COLO829 (cell line): ENCODE data around the gene NBEAL2.

ENCODE experiments used
- DNase-seq: peaks from one replicate; pipeline ENCODE4 v3.0.0; 2012; ENCODE audit warnings: low spot score

The NBEAL2 gene

DNA sequence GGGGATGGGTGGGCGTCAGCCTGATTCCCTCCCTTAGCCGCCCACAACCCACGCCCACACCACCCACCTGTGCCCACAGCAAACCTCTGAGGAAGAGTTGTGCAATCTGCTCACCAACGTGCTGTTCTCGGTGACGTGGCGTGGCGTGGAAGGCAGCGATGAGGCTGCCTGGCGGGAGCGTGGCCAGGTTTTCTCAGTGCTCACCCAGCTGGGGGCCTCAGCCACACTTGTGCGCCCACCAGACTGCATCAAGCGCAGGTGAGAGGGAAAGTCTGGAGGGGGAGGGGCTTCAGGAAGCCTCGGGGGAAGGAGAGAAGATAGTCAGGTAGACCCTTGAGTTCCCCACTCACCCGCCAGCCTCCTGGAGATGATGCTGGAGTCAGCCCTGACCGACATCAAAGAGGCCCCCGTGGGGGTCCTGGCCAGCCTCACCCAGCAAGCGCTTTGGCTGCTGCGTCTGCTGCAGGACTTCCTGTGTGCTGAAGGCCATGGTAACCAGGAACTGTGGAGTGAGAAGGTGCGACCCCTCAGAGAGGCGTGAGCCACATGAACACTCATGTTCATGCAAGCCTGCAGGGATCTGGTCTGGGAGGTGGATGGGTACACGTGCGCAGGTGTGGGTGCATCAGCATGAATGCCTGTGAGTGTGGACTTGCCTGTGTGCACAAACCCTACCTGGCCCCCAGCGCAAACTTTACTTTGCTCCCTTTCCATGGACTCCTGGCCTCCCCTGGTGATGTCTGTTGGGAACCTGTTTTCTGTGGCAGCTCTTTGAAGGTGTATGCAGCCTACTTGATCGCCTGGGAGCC is 21.7 kb downstream of the NBEAL2 start:
- no peak for DNase-seq

DNA sequence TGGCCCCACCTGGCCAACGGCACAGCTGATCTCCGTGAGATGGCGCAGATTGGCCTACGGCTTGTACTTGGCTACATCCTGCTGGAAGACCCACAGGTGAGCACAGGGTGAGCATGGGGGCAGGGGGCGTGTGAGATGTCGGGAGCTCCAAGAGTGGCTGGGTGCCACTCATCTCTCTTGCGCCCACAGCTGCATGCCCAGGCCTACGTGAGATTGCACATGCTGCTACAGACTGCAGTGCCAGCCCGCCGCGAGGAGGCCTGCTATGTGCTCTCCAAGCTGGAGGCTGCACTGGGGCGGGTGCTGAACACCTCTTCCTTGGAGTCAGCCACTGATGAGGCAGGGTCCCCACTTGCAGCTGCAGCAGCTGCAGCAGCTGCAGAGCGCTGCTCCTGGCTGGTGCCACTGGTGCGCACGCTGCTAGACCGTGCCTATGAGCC is 22.3 kb downstream of the NBEAL2 start:
- DNase-seq, result no peak

DNA sequence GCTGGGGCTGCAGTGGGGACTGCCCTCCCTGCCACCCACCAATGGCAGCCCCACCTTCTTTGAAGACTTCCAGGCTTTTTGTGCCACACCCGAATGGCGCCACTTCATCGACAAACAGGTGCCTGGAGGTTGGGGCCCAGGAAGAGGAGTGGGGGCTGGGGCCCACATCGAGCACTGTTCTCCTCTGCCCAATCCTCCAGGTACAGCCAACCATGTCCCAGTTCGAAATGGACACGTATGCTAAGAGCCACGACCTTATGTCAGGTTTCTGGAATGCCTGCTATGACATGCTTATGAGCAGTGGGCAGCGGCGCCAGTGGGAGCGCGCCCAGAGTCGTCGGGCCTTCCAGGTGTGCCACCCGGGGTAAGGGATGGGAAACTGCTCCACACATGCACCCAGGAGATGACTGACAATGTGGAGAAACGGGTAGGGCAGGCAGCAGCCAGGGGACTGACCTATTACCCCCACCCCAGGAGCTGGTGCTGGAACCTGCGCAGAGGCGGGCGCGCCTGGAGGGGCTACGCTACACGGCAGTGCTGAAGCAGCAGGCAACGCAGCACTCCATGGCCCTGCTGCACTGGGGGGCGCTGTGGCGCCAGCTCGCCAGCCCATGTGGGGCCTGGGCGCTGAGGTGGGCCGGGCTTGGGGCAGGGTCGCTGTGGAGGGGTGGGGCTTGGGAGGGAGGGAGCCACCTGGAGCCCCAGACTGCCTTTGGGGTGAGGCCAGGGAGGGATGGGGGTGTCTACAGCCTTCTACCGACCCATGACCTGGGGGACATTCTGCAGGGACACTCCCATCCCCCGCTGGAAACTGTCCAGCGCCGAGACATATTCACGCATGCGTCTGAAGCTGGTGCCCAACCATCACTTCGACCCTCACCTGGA is 22.9 kb downstream of the NBEAL2 start:
- DNase-seq, result no peak

DNA sequence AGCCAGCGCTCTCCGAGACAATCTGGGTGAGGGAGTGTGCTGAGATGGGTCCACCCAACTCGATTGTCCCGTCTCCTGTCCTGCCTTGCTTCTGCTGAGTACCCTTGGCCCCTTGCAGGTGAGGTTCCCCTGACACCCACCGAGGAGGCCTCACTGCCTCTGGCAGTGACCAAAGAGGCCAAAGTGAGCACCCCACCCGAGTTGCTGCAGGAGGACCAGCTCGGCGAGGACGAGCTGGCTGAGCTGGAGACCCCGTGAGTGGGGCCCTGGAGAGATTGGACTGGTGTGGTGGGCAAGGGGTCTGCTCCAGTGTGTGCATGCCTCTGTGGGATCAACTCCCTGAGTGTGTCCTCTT is 23.6 kb downstream of the NBEAL2 start:
- no peak for DNase-seq

DNA sequence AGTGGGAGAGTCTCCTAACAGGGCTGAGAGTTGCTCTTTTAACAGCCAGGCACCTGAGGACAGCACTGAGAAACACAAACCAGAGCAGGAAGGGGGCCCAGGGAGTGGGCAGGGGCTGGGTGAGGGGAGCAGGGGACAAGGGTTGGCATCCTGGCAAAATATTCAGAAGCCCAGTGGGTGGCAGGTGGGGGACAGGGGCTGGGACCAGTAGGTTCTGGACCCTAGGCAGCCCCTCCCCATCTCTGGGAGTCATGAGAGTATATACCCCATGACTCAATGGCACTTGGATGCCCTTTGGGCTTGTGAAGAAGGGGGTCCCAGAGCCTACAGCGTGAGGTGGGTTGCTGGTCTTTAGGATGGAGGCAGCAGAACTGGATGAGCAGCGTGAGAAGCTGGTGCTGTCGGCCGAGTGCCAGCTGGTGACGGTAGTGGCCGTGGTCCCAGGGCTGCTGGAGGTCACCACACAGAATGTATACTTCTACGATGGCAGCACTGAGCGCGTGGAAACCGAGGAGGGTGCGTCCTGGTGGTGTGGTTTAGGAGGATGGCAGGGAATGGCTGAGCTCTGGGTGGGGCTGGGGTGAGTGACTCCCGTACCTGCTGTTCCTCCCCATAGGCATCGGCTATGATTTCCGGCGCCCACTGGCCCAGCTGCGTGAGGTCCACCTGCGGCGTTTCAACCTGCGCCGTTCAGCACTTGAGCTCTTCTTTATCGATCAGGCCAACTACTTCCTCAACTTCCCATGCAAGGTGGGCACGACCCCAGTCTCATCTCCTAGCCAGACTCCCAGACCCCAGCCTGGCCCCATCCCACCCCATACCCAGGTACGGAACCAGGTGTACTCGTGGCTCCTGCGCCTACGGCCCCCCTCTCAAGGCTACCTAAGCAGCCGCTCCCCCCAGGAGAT is 24.2 kb downstream of the NBEAL2 start:
- no peak for DNase-seq

DNA sequence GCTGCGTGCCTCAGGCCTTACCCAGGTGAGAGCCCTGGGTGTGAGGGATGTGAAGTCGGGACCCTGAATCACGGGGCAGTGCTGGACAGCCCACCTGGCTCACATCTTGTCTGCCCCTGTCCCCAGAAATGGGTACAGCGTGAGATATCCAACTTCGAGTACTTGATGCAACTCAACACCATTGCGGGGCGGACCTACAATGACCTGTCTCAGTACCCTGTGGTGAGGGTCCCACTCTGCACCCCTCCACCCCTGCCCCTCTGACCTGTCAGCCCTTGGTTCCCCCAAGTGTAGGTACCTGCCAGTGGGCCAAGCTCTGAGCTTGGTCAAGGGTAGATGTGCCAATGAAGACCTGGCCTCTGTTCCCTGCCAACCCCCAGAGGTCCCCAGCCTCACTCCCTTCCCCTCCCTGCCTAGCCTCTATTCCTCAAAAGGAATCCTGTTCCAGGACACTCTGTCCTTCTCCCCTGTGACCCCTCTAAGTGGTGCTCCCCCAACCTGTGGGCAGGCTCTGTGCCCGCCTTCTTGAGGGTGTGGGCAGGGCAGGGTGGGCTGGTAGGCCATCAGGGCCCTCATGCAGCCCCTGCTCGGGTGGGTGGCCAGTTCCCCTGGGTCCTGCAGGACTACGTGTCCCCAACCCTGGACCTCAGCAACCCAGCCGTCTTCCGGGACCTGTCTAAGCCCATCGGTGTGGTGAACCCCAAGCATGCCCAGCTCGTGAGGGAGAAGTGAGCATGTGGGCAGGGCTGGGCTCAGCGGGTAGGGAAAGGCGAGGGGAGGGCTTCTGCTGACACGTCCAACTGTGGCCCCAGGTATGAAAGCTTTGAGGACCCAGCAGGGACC is 25.1 kb downstream of the NBEAL2 start:
- no peak for DNase-seq

DNA sequence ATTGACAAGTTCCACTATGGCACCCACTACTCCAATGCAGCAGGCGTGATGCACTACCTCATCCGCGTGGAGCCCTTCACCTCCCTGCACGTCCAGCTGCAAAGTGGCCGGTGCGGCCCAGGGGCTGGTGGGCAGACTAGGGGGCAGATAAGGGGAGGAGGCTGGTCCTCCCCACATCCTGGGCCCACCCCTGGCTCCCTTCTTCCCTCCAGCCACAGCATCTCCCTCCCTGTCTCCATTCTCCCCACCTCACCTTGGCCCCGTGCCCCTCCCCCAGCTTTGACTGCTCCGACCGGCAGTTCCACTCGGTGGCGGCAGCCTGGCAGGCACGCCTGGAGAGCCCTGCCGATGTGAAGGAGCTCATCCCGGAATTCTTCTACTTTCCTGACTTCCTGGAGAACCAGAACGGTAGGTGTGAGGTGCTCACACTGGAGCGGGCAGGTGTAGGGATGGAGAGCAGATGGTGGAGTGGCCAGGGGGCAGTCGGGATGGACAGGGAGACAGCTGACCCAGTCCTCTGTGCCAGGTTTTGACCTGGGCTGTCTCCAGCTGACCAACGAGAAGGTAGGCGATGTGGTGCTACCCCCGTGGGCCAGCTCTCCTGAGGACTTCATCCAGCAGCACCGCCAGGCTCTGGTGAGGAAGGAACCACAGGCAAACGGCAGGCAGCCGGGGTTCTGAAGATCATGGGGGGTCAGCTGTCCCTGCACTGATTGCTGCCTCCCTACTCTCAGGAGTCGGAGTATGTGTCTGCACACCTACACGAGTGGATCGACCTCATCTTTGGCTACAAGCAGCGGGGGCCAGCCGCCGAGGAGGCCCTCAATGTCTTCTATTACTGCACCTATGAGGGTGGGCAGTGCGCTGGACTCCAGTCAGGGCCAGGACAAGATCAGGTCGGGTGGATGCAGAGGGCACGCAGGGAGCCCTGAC is 26.0 kb downstream of the NBEAL2 start:
- DNase-seq, result no peak

DNA sequence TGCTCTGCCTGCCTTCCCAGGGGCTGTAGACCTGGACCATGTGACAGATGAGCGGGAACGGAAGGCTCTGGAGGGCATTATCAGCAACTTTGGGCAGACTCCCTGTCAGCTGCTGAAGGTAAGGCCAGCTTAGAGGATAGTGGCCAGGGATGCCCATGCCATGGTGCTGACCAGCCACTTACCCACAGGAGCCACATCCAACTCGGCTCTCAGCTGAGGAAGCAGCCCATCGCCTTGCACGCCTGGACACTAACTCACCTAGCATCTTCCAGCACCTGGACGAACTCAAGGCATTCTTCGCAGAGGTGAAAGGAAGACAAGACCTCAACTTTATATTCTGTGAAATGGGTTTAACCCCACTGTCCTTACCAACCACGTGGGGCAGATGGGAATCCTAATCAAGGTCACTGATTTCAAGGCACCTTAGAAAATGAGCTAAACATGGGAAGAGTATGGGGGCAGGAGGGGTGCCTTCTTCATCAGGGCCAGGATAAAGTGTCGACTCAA is 26.7 kb downstream of the NBEAL2 start:
- DNase-seq, result no peak

DNA sequence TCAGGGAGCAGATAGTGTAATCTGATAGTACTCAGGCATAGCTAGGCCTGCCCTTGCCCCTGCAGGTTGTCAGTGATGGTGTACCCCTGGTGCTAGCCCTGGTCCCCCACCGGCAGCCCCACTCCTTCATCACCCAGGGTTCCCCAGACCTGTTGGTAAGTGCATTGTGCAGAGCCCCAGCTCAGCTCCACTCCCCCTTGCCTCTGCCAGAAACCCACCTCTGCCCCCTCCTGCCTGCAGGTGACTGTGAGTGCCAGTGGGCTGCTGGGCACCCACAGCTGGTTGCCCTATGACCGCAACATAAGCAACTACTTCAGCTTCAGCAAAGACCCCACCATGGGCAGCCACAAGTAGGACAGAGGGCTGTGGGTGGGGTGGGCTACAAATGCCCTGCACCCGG is 27.5 kb downstream of the NBEAL2 start:
- no peak for DNase-seq

DNA sequence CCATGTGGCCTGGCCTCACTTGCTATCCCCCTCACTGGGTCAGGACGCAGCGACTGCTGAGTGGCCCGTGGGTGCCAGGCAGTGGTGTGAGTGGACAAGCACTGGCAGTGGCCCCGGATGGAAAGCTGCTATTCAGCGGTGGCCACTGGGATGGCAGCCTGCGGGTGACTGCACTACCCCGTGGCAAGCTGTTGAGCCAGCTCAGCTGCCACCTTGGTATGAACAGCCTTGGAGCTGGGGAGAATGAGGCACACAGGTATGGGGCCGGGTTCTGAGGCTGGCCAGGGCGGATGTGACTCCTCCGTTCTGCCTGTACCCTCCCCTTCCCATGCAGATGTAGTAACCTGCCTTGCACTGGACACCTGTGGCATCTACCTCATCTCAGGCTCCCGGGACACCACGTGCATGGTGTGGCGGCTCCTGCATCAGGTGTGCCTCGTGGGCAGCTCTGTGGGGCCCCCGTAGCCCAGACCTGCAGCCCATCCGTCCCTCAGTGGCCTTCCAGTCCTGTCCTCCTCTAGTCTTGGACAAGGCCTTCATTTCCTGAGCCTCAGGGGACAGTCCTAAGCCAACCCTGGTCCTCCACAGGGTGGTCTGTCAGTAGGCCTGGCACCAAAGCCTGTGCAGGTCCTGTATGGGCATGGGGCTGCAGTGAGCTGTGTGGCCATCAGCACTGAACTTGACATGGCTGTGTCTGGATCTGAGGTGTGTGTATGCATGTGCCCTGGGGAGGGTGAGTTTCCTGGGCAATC is 28.2 kb downstream of the NBEAL2 start:
- no peak for DNase-seq

DNA sequence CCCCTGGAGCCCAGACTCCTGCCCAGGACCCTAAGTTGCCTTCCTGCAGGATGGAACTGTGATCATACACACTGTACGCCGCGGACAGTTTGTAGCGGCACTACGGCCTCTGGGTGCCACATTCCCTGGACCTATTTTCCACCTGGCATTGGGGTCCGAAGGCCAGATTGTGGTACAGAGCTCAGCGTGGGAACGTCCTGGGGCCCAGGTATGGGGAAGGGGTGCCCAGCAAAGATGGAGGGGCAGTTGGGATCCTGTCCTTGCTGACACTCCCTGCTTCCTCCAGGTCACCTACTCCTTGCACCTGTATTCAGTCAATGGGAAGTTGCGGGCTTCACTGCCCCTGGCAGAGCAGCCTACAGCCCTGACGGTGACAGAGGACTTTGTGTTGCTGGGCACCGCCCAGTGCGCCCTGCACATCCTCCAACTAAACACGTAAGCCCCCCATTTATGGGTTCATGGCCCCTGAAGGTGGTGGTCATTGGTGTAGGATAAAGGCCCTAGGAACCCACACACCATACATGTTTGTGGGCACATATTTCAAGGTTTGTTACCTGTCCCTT is 28.8 kb downstream of the NBEAL2 start:
- DNase-seq, result no peak

DNA sequence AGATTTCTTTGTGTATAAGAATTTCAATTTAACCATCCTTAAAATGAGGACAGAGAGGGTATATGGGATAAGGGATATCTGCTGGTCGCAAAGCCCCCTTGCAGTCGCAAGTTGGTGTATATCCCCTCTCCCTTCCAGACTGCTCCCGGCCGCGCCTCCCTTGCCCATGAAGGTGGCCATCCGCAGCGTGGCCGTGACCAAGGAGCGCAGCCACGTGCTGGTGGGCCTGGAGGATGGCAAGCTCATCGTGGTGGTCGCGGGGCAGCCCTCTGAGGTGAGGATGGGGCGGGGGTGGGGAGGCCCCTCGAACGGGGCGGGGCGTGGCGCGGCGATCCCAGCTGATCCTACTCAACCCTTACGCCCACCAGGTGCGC is 29.4 kb downstream of the NBEAL2 start:
- no peak for DNase-seq

DNA sequence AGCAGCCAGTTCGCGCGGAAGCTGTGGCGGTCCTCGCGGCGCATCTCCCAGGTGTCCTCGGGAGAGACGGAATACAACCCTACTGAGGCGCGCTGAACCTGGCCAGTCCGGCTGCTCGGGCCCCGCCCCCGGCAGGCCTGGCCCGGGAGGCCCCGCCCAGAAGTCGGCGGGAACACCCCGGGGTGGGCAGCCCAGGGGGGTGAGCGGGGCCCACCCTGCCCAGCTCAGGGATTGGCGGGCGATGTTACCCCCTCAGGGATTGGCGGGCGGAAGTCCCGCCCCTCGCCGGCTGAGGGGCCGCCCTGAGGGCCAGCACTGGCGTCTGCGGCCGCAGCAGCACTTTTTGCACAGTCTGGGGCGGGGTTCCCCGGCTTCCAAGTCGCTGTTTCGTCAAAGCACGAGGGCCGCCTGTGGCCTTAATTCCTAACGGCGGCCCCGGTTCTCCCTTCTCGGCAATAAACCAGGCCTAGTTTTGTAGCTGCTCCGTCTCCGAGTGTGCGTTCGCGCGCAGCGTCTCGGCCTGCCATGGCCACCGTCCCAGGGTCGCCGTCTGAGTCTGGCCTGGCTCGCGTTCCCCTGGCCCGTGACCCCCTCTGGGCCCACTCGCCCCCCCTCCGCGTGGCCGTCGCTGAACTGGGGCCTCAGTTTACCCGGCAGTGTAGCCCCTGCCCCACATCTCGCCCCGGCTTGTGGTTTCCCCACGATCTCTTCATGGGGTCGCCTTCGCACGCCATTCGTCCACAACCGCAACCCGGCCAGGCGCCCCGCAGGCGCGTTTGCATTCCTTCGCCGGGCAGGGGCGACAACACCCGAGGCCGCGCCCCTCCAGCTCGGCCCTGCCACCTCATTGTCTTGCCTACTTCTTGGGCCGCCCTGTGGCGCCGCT is 30.0 kb downstream of the NBEAL2 start:
- DNase-seq, result peak; percentile 95

DNA sequence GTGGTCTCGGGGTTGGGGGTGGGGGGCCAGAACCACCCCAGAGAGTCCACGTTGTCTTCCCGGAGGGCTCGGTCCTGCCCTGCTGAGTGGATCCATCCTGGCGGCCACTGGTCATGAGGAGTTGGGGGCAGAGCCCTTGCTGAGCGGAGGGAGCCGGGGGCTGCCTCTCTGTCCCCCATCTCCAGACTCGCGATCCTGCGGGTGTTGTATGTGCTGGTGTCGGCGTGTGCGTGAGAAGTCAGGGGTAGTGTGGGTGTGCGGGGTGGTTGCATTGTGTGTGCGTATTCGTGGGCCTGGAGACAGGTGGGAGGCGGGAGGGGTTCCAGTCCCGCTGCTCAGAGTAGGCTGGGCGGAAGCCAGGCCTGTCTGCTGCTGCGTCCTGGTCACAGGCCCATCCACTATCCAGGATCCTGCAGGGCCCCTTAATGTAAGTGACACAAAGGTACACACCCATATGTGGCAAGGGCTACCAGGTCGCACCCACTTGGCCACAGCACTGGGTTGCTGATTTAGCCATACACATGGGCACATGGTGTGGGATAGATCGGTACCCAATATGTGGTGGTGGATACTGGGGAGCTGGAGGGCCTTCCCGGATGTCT is 30.7 kb downstream of the NBEAL2 start:
- DNase-seq, result no peak

DNA sequence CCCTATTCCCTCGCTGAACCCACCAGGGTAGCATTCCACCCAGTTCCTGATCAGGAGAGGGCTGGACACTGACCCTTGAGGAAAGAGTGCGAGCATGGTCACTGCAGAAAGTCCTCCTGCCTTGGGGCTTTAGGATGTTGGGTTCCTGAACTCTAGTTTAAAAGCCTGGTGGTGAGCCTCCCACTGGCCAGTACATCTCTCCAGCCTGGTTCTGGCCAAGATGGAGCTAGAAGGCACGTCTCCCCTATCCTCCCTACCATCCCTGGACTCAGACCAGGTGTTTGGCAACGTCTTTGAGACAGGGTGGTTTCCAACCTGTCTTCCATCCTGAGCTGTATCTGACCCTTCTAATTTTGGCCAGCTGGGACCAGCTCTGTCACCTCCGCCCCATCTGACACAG is 31.4 kb downstream of the NBEAL2 start:
- DNase-seq, result no peak

DNA sequence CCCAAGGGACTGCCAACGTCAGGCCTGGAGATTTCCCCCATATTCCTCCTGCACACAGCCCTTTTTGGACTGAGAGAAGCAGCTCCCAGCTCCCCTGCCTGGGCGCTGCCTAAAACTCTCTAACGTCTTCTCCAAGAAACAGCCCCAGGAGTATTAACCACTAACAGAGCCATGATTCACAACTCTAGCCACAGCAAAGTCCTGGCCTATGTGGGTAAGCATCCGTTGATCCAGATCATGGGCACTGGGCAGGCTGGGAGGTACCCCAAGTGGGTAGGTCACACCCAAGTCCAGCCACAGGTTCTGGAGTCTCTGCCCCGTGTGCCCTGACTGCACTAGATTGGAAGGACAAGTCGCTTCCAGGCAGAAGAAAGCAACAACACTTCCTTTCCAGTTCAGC is 31.9 kb downstream of the NBEAL2 start:
- DNase-seq, result no peak
